T-helper 1 cell treated with Interleukin-12 subunit alpha and Interleukin-12 subunit beta and Interleukin-4 antibody, amounts not matched to agents 30 ng/mL and 1 ng/mL, for 36 hours (primary cell): ENCODE data around the gene YPEL2. TPM values are rescaled to one million over a fixed set of nuclear protein-coding genes. Genes with fewer than 3 reads are reported as not detected.

Experiments used
- intact Hi-C: fragments of 100-400 bp; cut with micrococcal nuclease; formaldehyde crosslinking; loops from one replicate; pipeline ENCODE4 v1.15.1; 2024
- total RNA-seq: library from RNA; stranded (reverse); gene quantifications from 2 replicates; pipeline ENCODE4 v1.2.3, GENCODE V29; 2022

Gene YPEL2
- total RNA-seq, 1 donor from 2014 or later = 10.4 TPM

- intact Hi-C loops = loop anchor here (5.0 kb wide), 1 partner anchor 49 kb away; no protein-coding TSS in a partner anchor
Observed at GRCh38 chr17:59426031-59426430, 94.6 kb downstream of the YPEL2 start.

DNA sequence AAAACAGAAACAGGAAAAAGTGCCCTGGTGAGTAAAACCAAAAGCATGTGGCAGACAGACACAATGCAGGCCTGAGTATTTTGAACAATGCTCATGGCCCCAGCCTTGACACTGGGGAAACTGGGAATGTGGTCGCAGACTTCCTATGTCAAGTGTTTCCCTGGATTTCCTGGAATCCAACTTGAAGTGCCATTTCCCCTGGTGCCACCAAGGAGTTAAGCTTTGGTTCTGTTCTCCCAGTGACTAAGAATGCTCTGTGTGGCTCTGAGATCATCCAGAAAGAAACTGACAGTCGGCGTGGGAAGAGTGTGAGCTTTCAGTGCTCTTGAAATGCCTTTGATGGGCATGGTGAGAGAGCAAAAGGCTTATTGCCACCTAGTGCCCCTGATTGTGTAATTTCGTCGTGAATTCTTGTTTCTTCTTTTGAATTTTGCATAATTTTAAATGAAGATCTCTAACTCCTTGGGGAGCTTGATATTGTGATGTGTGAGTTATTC is 96.0 kb downstream of the YPEL2 start:
- intact Hi-C loops = loop anchor here (5.0 kb wide), 1 partner anchor 50 kb away; no protein-coding TSS in a partner anchor

DNA sequence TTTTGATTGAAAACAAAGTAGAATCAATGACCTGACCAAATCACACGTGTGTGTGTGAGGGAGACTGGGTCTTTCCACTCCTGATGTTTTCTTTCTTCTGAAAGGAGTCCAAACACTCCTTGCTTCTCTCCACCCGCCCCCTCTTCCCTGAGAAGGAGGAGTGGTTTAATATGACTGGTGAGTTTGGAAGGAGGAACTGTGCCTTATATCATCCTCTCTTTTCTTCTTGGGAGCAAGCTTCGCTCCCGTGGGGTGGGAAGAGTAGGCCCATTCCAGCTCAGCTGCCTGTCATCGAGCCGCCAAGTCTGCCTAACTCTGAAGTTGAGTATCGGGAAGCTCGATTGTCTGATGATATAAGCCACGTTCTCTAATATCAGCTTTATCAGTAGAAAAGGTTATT is 96.5 kb downstream of the YPEL2 start:
- intact Hi-C loops = loop anchor here (5.0 kb wide), 1 partner anchor 51 kb away; no protein-coding TSS in a partner anchor

- intact Hi-C loops = loop anchor here (5.0 kb wide), 1 partner anchor 52 kb away; no protein-coding TSS in a partner anchor
Observed at GRCh38 chr17:59428916-59429485, 97.5 kb downstream of the YPEL2 start.

DNA sequence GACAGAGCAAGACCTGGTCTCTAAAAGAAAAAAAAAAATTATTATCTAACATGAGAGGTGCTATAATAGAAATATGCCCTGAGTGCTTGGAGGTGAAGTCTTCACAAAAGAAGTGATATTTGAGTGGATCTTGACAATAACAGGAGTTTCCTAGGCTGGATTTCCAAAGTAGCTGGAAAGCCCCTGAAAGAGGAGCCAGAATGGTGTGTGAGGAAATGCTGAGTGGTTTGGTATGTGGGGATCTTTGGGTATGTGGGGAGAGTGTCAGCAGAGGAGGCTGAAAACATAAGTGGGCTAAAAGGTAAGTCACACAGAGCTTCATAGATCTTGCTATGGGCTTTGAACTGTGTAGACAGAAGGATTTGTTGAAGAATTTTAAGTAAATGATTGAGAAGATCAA is 100.1 kb downstream of the YPEL2 start:
- intact Hi-C loops = no loop called here

- intact Hi-C loops = no loop called here
Observed at GRCh38 chr17:59432657-59433056, 101.2 kb downstream of the YPEL2 start.

DNA sequence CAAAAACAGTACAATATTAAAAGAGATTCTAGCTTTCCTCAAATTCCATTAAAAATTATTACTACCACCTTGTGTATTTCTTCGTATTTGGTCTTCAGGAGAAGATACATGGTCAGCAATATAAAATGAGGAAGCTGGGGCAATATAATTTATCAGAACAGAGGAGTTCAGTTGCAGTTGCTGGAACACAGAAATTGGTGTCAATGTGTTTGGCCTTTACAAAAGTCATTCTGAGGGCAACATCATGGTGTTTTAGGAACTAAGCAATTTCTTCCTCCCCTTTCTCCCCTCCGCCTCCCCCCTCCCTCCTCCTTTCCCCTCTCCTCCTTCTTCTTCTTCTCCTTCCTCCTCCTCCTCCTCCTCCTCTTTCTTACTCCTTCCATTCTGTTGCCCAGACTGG is 102.1 kb downstream of the YPEL2 start:
- intact Hi-C loops = no loop called here

- intact Hi-C loops = no loop called here
Observed at GRCh38 chr17:59434429-59434828, 103.0 kb downstream of the YPEL2 start.

DNA sequence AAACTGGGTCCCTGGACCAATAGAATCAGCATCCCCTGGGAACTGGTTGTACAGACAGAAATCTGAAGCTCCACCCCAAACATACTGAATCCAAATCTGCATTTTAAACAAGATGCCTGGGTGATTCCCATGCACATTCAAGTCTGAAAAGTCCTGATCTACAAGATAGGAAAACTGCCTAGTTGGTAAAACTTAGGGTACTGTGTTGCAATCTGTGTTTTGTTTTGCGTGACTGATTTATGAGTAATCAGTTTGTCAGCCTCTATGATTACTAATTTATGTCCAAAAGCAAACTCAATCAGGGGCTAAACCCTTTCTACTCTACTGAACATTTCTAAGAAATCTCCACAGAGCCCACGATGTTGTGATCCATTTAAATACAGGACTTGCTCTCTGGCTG is 103.8 kb downstream of the YPEL2 start:
- intact Hi-C loops = loop anchor here (1.0 kb wide), 1 partner anchor 124 kb away; no protein-coding TSS in a partner anchor

DNA sequence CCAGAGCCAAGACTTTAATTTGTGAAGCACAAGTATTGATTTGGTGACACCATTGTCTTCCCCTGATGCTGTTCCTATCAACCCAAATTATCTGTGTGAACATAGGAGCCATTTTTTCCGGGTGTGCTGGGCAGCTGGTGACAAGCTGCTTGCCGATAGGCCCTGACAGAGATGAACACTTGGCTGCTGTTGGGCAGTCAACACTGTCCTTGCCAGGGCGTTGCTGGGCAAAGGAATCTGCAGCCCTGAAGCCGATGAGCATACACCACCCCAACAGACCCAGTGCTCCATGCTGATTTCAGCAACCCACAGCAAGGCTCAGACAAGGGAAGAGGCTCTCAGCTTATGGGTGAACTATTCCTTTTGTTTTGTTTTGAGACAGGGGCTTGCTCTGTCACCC is 105.4 kb downstream of the YPEL2 start:
- intact Hi-C loops = no loop called here

DNA sequence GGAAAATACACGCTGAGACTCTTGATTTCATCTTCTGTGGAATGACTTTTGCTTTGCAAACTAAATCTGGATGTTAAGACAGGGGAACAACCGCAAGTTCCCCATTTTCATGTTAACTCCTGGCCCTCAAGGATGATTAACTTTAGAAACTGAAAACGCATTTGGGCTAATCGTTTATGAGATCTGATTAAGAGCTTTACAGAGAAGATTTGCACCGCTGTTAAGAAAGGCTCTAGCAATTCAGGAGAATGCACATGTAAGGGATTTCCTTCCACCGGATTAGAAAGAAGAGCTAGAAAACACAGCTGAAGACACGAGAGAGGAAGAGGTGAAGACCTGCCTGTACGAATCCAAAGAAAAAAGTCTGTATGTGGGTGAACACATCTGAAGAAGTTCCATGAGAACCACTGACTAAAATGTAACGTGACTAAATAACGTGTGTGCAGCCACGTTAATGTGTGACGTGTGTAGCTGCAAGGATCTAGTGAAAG is 106.4 kb downstream of the YPEL2 start:
- intact Hi-C loops = no loop called here

DNA sequence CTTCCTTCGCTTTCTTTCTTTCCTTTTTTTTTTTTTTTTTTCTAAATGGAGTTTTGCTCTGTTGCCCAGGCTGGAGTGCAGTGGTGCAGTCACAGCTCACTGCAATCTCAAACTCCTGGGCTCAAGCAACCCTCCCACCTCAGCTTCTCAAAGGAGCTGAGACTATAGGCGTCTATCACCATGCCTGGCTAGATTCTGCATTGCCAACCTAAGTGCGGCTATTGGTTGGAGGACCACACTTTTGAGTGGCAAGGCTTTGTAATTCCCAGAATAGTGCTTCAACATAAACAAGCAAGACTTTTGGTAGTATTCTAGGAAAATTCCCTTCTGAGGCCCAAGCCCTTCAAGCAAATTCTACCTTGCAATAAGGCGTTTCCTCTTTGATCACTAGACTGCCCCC is 107.8 kb downstream of the YPEL2 start:
- intact Hi-C loops = no loop called here

- intact Hi-C loops = loop anchor here (1.0 to 2.0 kb wide), 8 partner anchors 19 to 219 kb away; partner anchors contain the start of genes DHX40 and GDPD1
Observed at GRCh38 chr17:59439741-59440211, 108.3 kb downstream of the YPEL2 start.

DNA sequence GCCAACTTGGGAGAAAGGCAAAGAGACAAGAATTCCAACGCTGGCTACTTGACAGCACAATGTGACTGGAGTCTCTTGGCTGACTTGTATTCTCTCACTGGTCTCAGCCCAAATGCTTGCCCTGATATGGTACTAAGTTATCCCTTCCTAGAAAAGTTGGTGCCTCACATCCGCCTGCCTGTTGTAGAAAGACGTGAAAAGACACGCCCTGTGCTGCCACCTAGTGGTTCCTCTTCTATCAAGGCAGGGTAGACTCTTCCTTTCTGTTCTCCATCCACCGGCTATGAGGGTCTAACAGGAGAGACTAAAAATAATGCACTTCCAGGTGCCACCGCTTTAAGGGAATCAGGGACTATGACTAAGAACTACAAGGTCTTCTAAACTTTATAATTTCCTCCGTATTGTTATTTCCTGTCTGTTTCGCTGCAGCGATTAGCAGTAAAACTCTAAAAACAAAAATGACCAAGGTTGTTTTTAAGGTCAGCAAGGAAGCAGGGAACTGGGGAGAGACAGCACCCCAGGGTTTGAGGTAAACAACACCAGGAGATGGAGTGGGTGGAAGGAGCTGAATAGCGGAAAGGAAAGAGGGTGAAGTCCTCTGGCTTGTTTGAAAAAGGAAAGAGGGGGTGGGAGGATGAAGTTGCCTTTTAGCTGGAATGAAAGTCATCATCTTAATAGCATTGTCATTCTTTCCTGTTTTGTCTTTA is 109.5 kb downstream of the YPEL2 start:
- intact Hi-C loops = loop anchor here (1.0 to 2.0 kb wide), 8 partner anchors 20 to 221 kb away; partner anchors contain the start of genes DHX40 and GDPD1

DNA sequence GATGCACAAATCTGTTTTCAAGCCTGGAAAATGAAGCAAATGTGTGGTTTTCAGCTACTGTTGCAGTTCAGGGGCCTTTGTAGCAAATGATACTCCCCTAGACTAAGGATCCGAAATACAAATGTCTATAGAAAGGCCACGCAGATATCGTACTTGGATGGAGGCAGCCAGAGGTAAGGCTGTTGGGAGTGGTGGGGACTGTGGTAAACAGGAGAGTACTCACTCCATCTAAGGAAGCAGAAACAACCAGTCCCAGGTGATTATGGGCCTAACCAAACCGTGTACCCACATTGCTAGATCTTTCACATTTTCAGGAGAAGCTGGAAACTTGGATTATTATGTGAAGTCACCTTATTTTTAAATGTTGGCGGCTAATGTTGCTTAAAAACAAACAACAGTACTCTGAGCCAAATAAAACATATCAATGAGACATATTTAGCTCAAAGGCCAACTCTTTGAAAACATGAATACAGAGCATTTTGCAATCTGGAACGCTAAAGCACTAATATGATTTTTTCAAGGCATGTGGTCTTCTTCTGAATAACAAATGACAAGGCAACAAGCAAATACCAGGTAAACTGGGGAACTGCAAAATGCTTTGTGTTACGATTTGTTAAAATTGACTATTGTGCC is 110.1 kb downstream of the YPEL2 start:
- intact Hi-C loops = loop anchor here (2.0 kb wide), 2 partner anchors 21 to 123 kb away; partner anchors contain the start of gene DHX40

GRCh38 chr17:59443106-59443505 is 111.7 kb downstream of the YPEL2 start:
- intact Hi-C loops = no loop called here

Other genes starting within 250 kb of the YPEL2 start
- gene TRIM37, start 224.8 kb upstream of the YPEL2 start, total RNA-seq = 24.9 and 26.3 TPM in 2 replicates
- gene SKA2, start 176.5 kb upstream of the YPEL2 start, total RNA-seq = 77.0 and 82.3 TPM in 2 replicates
- gene PRR11, start 175.9 kb upstream of the YPEL2 start, total RNA-seq = 40.6 and 48.8 TPM in 2 replicates
- 21.3 and 21.7 TPM in 2 replicates for gene SMG8, start 121.6 kb upstream of the YPEL2 start, total RNA-seq
- 2.1 and 2.5 TPM in 2 replicates for gene GDPD1, start 111.1 kb upstream of the YPEL2 start, total RNA-seq
- gene DHX40, start 234.0 kb downstream of the YPEL2 start, total RNA-seq = 17.2 and 17.8 TPM in 2 replicates